ENCODE results near the gene STAP2. TPM values are rescaled to one million over a fixed set of nuclear protein-coding genes. Genes with fewer than 3 reads are reported as not detected.

Gene STAP2
- total and polyA plus RNA-seq, 9 of the 15 experiments (the other 6 are each of a cell fraction or from before 2014, with no cell fraction given) = 1.2 to 9.8 (median 4.5) TPM

- TF ChIP-seq CREM (IDR thresholded peaks at IDR 0.05; ENCODE audit: low read depth) (peak; percentile 84), ZBTB2 (IDR thresholded peaks at IDR 0.05) (peak; percentile 95), ZNF347 (CRISPR knock-in tag; IDR thresholded peaks at IDR 0.05; ENCODE audit: low read depth) (no peak)
These were observed 10.2 kb downstream of the STAP2 start (continued) for GRCh38 chr19:4328243-4328990.

DNA sequence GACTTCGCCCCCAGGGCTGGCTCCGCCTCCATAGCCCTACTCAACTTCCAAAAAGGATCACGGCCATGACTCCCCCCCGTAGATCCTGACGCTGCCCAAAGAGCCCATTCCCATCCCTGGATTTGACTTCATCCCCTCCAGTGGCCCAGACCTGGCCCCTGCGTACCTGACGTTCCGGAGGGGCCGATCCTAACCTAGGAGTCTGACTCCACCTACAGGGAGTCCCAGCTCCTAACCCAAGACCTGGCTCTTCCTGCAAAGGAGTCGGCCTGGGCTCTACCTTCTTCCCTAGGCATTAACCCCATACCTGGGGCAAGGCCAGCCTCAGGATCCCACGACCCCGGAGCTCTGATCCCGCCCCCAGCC lies 10.8 kb downstream of the STAP2 start:
- H3K36me3 ChIP-seq (ENCODE audit: control insufficient read depth, insufficient read depth, low read length) = peaks cover 4% of the 10 kb centered on the region
- peak; percentile 50 for ATAC-seq
- ChIA-PET CTCF (ENCODE audit: low intra/inter-chr PET ratio) (no interaction called here), POLR2A (interaction anchor here (0.8 to 1.4 kb wide), 4 partner anchors 10 to 48 kb away, joined by 4 to 7 read pairs (median 6); partner anchors contain the start of gene MPND)
- H3K4me3 ChIP-seq = peak overlapping the region; percentile 54
- H4K20me1 ChIP-seq (replicated peaks; ENCODE audit: control insufficient read depth, insufficient read depth, low read length) = peaks cover 7% of the 10 kb centered on the region; the same call in 1 of the 2 replicates
- intact Hi-C loops (cut with micrococcal nuclease) = no loop called here
- H3K79me2 ChIP-seq (ENCODE audit: control insufficient read depth, insufficient read depth, low read length) = peaks cover 19% of the 10 kb centered on the region
- no peak for FAIRE-seq
- peak overlapping the region; percentile 72; the same call in 2 of the 3 replicates for H3K27ac ChIP-seq (ENCODE audit: extremely low read depth, low read depth, low read length)
- WGBS (ENCODE audit: insufficient coverage, low coverage, missing lambda C conversion rate) = 0% methylated on average over 9 of the region's 13 CpGs
- H3K4me2 ChIP-seq (ENCODE audit: insufficient read depth, low read length) = peak overlapping the region; percentile 93
- no peaks in the 10 kb centered on the region for H3K9me1 ChIP-seq (ENCODE audit: control insufficient read depth, insufficient read depth, low read length)
- in situ Hi-C loops (cut with MboI) = no loop called here
- peak overlapping the region; percentile 95 for H2AFZ ChIP-seq (ENCODE audit: low read depth, low read length)
- BruUV-seq (replicated peaks) = no TSS peak
- H3K9ac ChIP-seq (ENCODE audit: insufficient read depth in 1 of 2, low read depth in 2 of 2, low read length in 2 of 2) = peak overlapping the region in 1 of 2 experiments; percentile 94; a peak in 2 of 4 replicates
- H3K9me3 ChIP-seq (replicated peaks; ENCODE audit: control insufficient read depth, insufficient read depth, low read depth, low read length) = no peaks in the 10 kb centered on the region
- H3K27me3 ChIP-seq (ENCODE audit: control insufficient read depth in 2 of 2, insufficient read depth in 2 of 2, low read length in 2 of 2) = no peaks in the 10 kb centered on the region; a peak in 1 of 5 replicates
- no peak for DNase-seq (ENCODE audit: extremely low read depth in 1 of 4, low spot score in 3 of 4)
- peaks cover 2 to 52% of the 10 kb centered on the region in 2 experiments; a peak in 3 of 5 replicates for H3K4me1 ChIP-seq (replicated peaks in 1 of 2; ENCODE audit: control insufficient read depth in 2 of 2, insufficient read depth in 2 of 2, low read length in 2 of 2)
- TF ChIP-seq SRSF1 (IDR thresholded peaks at IDR 0.05; ENCODE audit: low read depth, low read length) (no peak), HNRNPLL (IDR thresholded peaks at IDR 0.05; ENCODE audit: low read depth, low read length, poor library complexity, severe bottlenecking) (peak; percentile 52), TRIM25 (IDR thresholded peaks at IDR 0.05; ENCODE audit: borderline replicate concordance) (0 out of 2 replicates have a peak, but pooled peaks have one; percentile 30)
